WTC11 (cell line): Measurements from ENCODE around the gene CLMP. TPM values are rescaled to one million over a fixed set of nuclear protein-coding genes. Genes with fewer than 3 reads are reported as not detected.

Source experiments
- ATAC-seq: fragments of 200-7000 bp; cut with Tn5 transposase; 2 replicates; pipeline ENCODE4 v1.10.0; 2021; ENCODE audit warnings: mild to moderate bottlenecking, moderate library complexity
- CTCF ChIA-PET: fragments of 300-600 bp; sonication (Branson Sonifier 250); formaldehyde crosslinking; loops from one replicate; lab custom pipeline; 2021; ENCODE audit warnings: antibody characterized with exemption; lab: Charles Lee
- POLR2A ChIA-PET: fragments of 350-600 bp; sonication (Branson Sonifier 250); formaldehyde crosslinking; loops from one replicate; lab custom pipeline; 2021; ENCODE audit warnings: antibody characterized with exemption; lab: Charles Lee
- DNase-seq: peaks from one replicate; pipeline ENCODE4 v3.0.0; 2021; ENCODE audit warnings: low spot score
- H3K27ac Mint-ChIP-seq: 2 replicates; pipeline ENCODE4 v1.8.0; 2021; ENCODE audit warnings: mixed read lengths
- H3K27me3 Mint-ChIP-seq: 2 replicates; pipeline ENCODE4 v1.8.0; 2021; ENCODE audit warnings: low read depth, mild to moderate bottlenecking, moderate library complexity, mixed read lengths
- H3K36me3 Mint-ChIP-seq: 2 replicates; pipeline ENCODE4 v1.8.0; 2021; ENCODE audit warnings: mixed read lengths
- H3K4me1 Mint-ChIP-seq: 2 replicates; pipeline ENCODE4 v1.8.0; 2022; ENCODE audit warnings: mixed read lengths
- H3K4me3 Mint-ChIP-seq: 2 replicates; pipeline ENCODE4 v1.8.0; 2021; ENCODE audit warnings: mild to moderate bottlenecking, moderate library complexity, mixed read lengths
- H3K9me3 Mint-ChIP-seq: 2 replicates; pipeline ENCODE4 v1.8.0; 2021; ENCODE audit warnings: mixed read lengths
- CREM ChIP-seq: sonication (generic); formaldehyde crosslinking; IDR thresholded peaks from 2 replicates; pipeline ENCODE4 v1.8.1; 2022; ENCODE audit warnings: mild to moderate bottlenecking, missing genetic modification reagents, moderate library complexity
- ELF4 ChIP-seq: sonication (generic); formaldehyde crosslinking; IDR thresholded peaks from 2 replicates; pipeline ENCODE4 v1.8.1; 2022; ENCODE audit warnings: low read depth, mild to moderate bottlenecking, moderate library complexity, missing genetic modification reagents
- FOXP4 ChIP-seq: sonication (generic); formaldehyde crosslinking; IDR thresholded peaks from 2 replicates; pipeline ENCODE4 v1.8.0; 2022; ENCODE audit warnings: mild to moderate bottlenecking, missing genetic modification reagents
- GRHL2 ChIP-seq: fragments of 250-450 bp; sonication (Bioruptor Pico); IDR thresholded peaks from 2 replicates; pipeline ENCODE4 v1.8.0; 2022; ENCODE audit warnings: mild to moderate bottlenecking, moderate library complexity; ENCODE audit not compliant: insufficient replicate concordance, severe bottlenecking
- GTF2I ChIP-seq: fragments of 250-450 bp; sonication (Bioruptor Pico); conservative IDR thresholded peaks from 2 replicates; pipeline ENCODE4 v1.4.0; 2021; ENCODE audit warnings: mild to moderate bottlenecking
- HMGA2 ChIP-seq: fragments of 250-450 bp; sonication (Bioruptor Pico); IDR thresholded peaks from 2 replicates; pipeline ENCODE4 v1.4.0; 2021; ENCODE audit warnings: mild to moderate bottlenecking, moderate library complexity
- HMGXB4 ChIP-seq: sonication (generic); formaldehyde crosslinking; IDR thresholded peaks from 2 replicates; pipeline ENCODE4 v1.8.1; 2023; ENCODE audit warnings: mild to moderate bottlenecking, moderate library complexity, missing genetic modification reagents
- JAZF1 ChIP-seq: fragments of 250-450 bp; sonication (Bioruptor Pico); IDR thresholded peaks from 2 replicates; pipeline ENCODE4 v1.9.0; 2021; ENCODE audit warnings: moderate library complexity, mild to moderate bottlenecking, inconsistent platforms
- JUN ChIP-seq: sonication (generic); formaldehyde crosslinking; IDR thresholded peaks from 2 replicates; pipeline ENCODE4 v1.8.0; 2023; ENCODE audit warnings: mild to moderate bottlenecking, missing genetic modification reagents
- NR1H2 ChIP-seq: sonication (generic); formaldehyde crosslinking; IDR thresholded peaks from 2 replicates; pipeline ENCODE4 v1.9.0; 2021; ENCODE audit warnings: mild to moderate bottlenecking, moderate library complexity, missing genetic modification reagents
- RORB ChIP-seq: fragments of 250-450 bp; sonication (Bioruptor Pico); IDR thresholded peaks from 2 replicates; pipeline ENCODE4 v1.9.0; 2021; ENCODE audit warnings: mild to moderate bottlenecking
- SOX15 ChIP-seq: fragments of 250-450 bp; sonication (Bioruptor Pico); IDR thresholded peaks from 2 replicates; pipeline ENCODE4 v1.9.0; 2021; ENCODE audit warnings: mild to moderate bottlenecking
- STAT6 ChIP-seq: sonication (generic); formaldehyde crosslinking; conservative IDR thresholded peaks from 2 replicates; pipeline ENCODE4 v1.8.1; 2023; ENCODE audit warnings: mild to moderate bottlenecking, low read depth, missing genetic modification reagents, moderate library complexity
- TCF7 ChIP-seq: sonication (generic); formaldehyde crosslinking; IDR thresholded peaks from 2 replicates; pipeline ENCODE4 v1.8.0; 2022; ENCODE audit warnings: mild to moderate bottlenecking, low read depth, missing genetic modification reagents, moderate library complexity
- TP53 ChIP-seq: sonication (generic); formaldehyde crosslinking; IDR thresholded peaks from 2 replicates; pipeline ENCODE4 v1.8.1; 2023; ENCODE audit warnings: mild to moderate bottlenecking, missing genetic modification reagents
- ZNF532 ChIP-seq: fragments of 250-450 bp; sonication (Bioruptor Pico); IDR thresholded peaks from 2 replicates; pipeline ENCODE4 v1.9.0; 2021; ENCODE audit warnings: mild to moderate bottlenecking, borderline replicate concordance
- ZSCAN18 ChIP-seq: fragments of 250-450 bp; sonication (Bioruptor Pico); IDR thresholded peaks from 2 replicates; pipeline ENCODE4 v2.1.2; 2022; ENCODE audit warnings: mild to moderate bottlenecking, moderate library complexity
- total RNA-seq: library from RNA; stranded (reverse); gene quantifications from 3 replicates; pipeline ENCODE4 v1.2.3, GENCODE V29; 2021

The CLMP gene
- total RNA-seq, 1 experiment from 2014 or later = 20.0 TPM

- DNase-seq (no peak), ATAC-seq (no peak)
- POLR2A ChIA-PET = no interaction called here
- H3K36me3 Mint-ChIP-seq = peaks cover 4% of the 10 kb centered on the region
- TF ChIP-seq TP53 (no peak), GRHL2 (no peak), TCF7 (no peak), ZSCAN18 (CRISPR knock-in tag) (no peak), HMGA2 (CRISPR knock-in tag) (no peak), NR1H2 (CRISPR knock-in tag) (no peak), CREM (CRISPR knock-in tag) (no peak), JUN (CRISPR knock-in tag) (no peak), ZNF532 (CRISPR knock-in tag) (no peak), RORB (CRISPR knock-in tag) (no peak), SOX15 (CRISPR knock-in tag) (no peak), HMGXB4 (CRISPR knock-in tag) (no peak), GTF2I (CRISPR knock-in tag) (no peak), JAZF1 (CRISPR knock-in tag) (no peak), FOXP4 (CRISPR knock-in tag) (no peak), ELF4 (no peak), STAT6 (CRISPR knock-in tag) (no peak)
- no peak overlapping the region for H3K4me3 Mint-ChIP-seq
- H3K27me3 Mint-ChIP-seq = no peaks in the 10 kb centered on the region
- H3K9me3 Mint-ChIP-seq = no peaks in the 10 kb centered on the region
- CTCF ChIA-PET = no interaction called here
- no peak overlapping the region for H3K27ac Mint-ChIP-seq
- H3K4me1 Mint-ChIP-seq = peaks cover 10% of the 10 kb centered on the region
Observed at GRCh38 chr11:123151366-123151765, 43.7 kb downstream of the CLMP start.
